ENCODE data around the gene WASF3.

DNA sequence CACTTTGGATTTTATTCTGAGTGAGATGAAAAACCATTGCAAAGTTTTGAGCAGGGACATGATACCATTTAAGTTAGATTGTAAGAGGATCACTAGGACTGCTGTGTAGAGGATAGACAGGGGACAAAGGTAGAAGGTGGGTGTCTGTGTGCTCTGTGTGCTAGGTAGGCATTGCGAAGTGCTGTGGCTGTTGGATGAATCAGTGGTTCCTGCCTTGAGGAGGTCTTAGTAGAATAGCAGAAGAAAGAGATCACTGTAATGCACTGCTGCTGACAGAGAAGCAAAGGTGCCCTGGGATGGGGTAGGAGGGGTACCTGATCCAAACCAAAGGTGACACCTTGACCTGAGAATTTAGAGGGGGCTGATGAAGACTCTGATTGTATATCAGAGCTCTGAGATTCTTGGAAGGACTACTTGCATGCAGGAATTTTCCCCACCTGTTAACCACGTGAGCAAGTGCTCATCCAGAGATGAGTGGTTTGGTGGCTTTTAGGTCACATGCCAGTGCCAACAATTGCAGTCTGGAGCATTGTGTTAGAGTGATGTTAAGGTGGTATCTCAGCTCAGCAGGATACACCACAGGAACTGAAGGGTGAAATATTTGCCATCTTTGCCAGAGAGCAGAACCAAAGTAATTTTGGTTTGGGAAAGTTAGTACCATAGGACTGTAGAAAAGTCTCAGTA lies 10.8 kb downstream of the WASF3 start:
- TF ChIP-seq, protein P1, sequence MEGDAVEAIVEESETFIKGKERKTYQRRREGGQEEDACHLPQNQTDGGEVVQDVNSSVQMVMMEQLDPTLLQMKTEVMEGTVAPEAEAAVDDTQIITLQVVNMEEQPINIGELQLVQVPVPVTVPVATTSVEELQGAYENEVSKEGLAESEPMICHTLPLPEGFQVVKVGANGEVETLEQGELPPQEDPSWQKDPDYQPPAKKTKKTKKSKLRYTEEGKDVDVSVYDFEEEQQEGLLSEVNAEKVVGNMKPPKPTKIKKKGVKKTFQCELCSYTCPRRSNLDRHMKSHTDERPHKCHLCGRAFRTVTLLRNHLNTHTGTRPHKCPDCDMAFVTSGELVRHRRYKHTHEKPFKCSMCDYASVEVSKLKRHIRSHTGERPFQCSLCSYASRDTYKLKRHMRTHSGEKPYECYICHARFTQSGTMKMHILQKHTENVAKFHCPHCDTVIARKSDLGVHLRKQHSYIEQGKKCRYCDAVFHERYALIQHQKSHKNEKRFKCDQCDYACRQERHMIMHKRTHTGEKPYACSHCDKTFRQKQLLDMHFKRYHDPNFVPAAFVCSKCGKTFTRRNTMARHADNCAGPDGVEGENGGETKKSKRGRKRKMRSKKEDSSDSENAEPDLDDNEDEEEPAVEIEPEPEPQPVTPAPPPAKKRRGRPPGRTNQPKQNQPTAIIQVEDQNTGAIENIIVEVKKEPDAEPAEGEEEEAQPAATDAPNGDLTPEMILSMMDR (IDR thresholded peaks at IDR 0.05 in 2 of 3, conservative IDR thresholded peaks at IDR 0.05 in 1 of 3; ENCODE audit: borderline replicate concordance in 1 of 3, insufficient read depth in 1 of 3, low read depth in 2 of 3, low read length in 2 of 3) = no peak
- TF ChIP-seq POLR2A (IDR thresholded peaks at IDR 0.05; ENCODE audit: borderline replicate concordance, extremely low read depth, insufficient read depth, insufficient read length) (no peak), EZH2 (IDR thresholded peaks at IDR 0.05) (no peak), YY1 (IDR thresholded peaks at IDR 0.05; ENCODE audit: extremely low read depth, insufficient replicate concordance, low read depth, low read length) (no peak)
